PC-9 (cell line): ENCODE measurements around the gene LSM14A. TPM values are rescaled to one million over a fixed set of nuclear protein-coding genes. Genes with fewer than 3 reads are reported as not detected.
"Not testable (repeated sequence)": the region's sequence is repeated elsewhere in the genome, so short reads cannot be mapped to it uniquely, and the experiment has no call there.

Source experiments
- BruUV-seq: library from RNA; stranded (reverse); fragments of 400-500 nt; replicated peaks from 2 replicates; lab custom pipeline; 2021; lab: Mats Ljungman, UMichigan
- CTCF ChIA-PET: fragments of 300-600 bp; sonication (Branson Sonifier 250); formaldehyde crosslinking; loops from one replicate; lab custom pipeline; 2022; ENCODE audit warnings: antibody characterized with exemption; lab: Charles Lee
- POLR2A ChIA-PET: fragments of 300-600 bp; sonication (Branson Sonifier 250); formaldehyde crosslinking; loops from one replicate; lab custom pipeline; 2022; ENCODE audit warnings: antibody characterized with exemption; ENCODE audit not compliant: unreplicated experiment; lab: Charles Lee
- DNase-seq, 2 experiments: peaks; one replicate each; pipeline versions ENCODE4 v3.0.0 to v3.0.0-alpha.2; 2015 to 2022; ENCODE audit warnings: mixed read lengths in 1 of 2
- H2AFZ ChIP-seq: fragments of 200-600 bp; sonication (generic); 2 replicates; pipeline ENCODE4 v1.8.1; 2017; ENCODE audit warnings: antibody characterized with exemption
- H3F3A ChIP-seq: fragments of 200-600 bp; sonication (generic); 2 replicates; pipeline ENCODE4 v1.8.1; 2017; ENCODE audit warnings: antibody characterized with exemption, mild to moderate bottlenecking, low read depth; ENCODE audit not compliant: insufficient read depth
- H3K27ac ChIP-seq: fragments of 200-600 bp; sonication (generic); 2 replicates; pipeline ENCODE4 v1.6.1; 2016; ENCODE audit warnings: mixed run types
- H3K27me3 ChIP-seq: fragments of 200-600 bp; sonication (generic); 2 replicates; pipeline ENCODE4 v1.6.1; 2016; ENCODE audit warnings: low read depth, mixed run types; ENCODE audit not compliant: insufficient read depth
- H3K36me3 ChIP-seq: fragments of 200-600 bp; sonication (generic); 2 replicates; pipeline ENCODE4 v1.6.1; 2016; ENCODE audit warnings: low read depth, mixed run types
- H3K4me1 ChIP-seq: fragments of 200-600 bp; sonication (generic); replicated peaks from 2 replicates; pipeline ENCODE4 v1.6.1; 2016; ENCODE audit warnings: mixed run types; ENCODE audit not compliant: insufficient read depth
- H3K4me2 ChIP-seq: fragments of 200-600 bp; sonication (generic); 2 replicates; pipeline ENCODE4 v1.6.1; 2017; ENCODE audit warnings: mixed run types
- H3K4me3 ChIP-seq: fragments of 200-600 bp; sonication (generic); 2 replicates; pipeline ENCODE4 v1.6.1; 2016; ENCODE audit warnings: mixed run types
- H3K79me2 ChIP-seq: fragments of 200-600 bp; sonication (generic); 2 replicates; pipeline ENCODE4 v1.6.1; 2017; ENCODE audit warnings: low read depth, mixed run types
- H3K9me2 ChIP-seq: fragments of 200-600 bp; sonication (generic); 2 replicates; pipeline ENCODE4 v1.8.1; 2017; ENCODE audit warnings: mild to moderate bottlenecking; ENCODE audit not compliant: insufficient read depth
- H3K9me3 ChIP-seq: fragments of 200-600 bp; sonication (generic); 2 replicates; pipeline ENCODE4 v1.8.1; 2016; ENCODE audit warnings: low read depth; ENCODE audit not compliant: insufficient read depth
- H4K20me1 ChIP-seq: fragments of 200-600 bp; sonication (generic); 2 replicates; pipeline ENCODE4 v1.8.1; 2017; ENCODE audit not compliant: insufficient read depth
- CTCF ChIP-seq: fragments of 200-600 bp; sonication (generic); conservative IDR thresholded peaks from 2 replicates; pipeline ENCODE4 v1.6.1; 2017; ENCODE audit warnings: mixed run types, antibody characterized with exemption, mild to moderate bottlenecking, moderate library complexity
- EZH2 ChIP-seq: fragments of 200-600 bp; sonication (generic); IDR thresholded peaks from 2 replicates; pipeline ENCODE4 v1.8.0; 2017; ENCODE audit warnings: antibody characterized with exemption, low read depth
- intact Hi-C: fragments of 100-400 bp; cut with micrococcal nuclease; formaldehyde crosslinking; loops from one replicate; pipeline ENCODE4 v1.10.0; 2022; ENCODE audit not compliant: unreplicated experiment
- total RNA-seq: library from RNA; stranded (reverse); gene quantifications from 2 replicates; pipeline ENCODE4 v1.2.3, GENCODE V29; 2021

LSM14A gene
- total RNA-seq, 1 experiment from 2014 or later, result 169 TPM

GRCh38 chr19:34214040-34214439 lies 41.7 kb downstream of the LSM14A start:
- Histone ChIP-seq H4K20me1 (peaks cover 72% of the 10 kb centered on the region), H3F3A (peaks cover 27% of the 10 kb centered on the region), H3K79me2 (no peaks in the 10 kb centered on the region), H3K4me2 (no peak overlapping the region), H3K9me3 (no peaks in the 10 kb centered on the region), H3K4me1 (peaks cover 11% of the 10 kb centered on the region), H3K27me3 (no peaks in the 10 kb centered on the region), H2AFZ (no peak overlapping the region), H3K27ac (no peak overlapping the region), H3K9me2 (no peaks in the 10 kb centered on the region), H3K36me3 (peaks cover 24% of the 10 kb centered on the region; the same call in 1 of the 2 replicates), H3K4me3 (no peak overlapping the region)
- TF ChIP-seq CTCF (no peak), EZH2 (no peak)
- BruUV-seq, result no TSS peak
- ChIA-PET POLR2A (no interaction called here), CTCF (interaction anchor here (0.8 kb wide), 1 partner anchor 20 kb away, joined by 3 read pairs; no protein-coding TSS in a partner anchor)
- DNase-seq, result no peak
- intact Hi-C loops, result no loop called here

- CTCF ChIA-PET, result interaction anchor here (0.7 kb wide), 2 partner anchors 51 to 124 kb away, joined by 4 to 5 read pairs; no protein-coding TSS in a partner anchor
- Histone ChIP-seq H3K4me2 (no peak overlapping the region), H3K36me3 (peaks cover 20% of the 10 kb centered on the region; the same call in 1 of the 2 replicates), H3K9me3 (no peaks in the 10 kb centered on the region), H3F3A (peaks cover 37% of the 10 kb centered on the region), H3K4me1 (peaks cover 11% of the 10 kb centered on the region), H3K4me3 (no peak overlapping the region), H3K79me2 (no peaks in the 10 kb centered on the region), H3K9me2 (no peaks in the 10 kb centered on the region), H3K27ac (no peak overlapping the region), H2AFZ (no peak overlapping the region), H3K27me3 (no peaks in the 10 kb centered on the region), H4K20me1 (peaks cover 76% of the 10 kb centered on the region)
- no peak for DNase-seq
- BruUV-seq, result no TSS peak
- TF ChIP-seq EZH2 (no peak), CTCF (no peak)
- intact Hi-C loops, result no loop called here
- POLR2A ChIA-PET, result no interaction called here
Measured at GRCh38 chr19:34215006-34215665, 42.8 kb downstream of the LSM14A start.

- intact Hi-C loops, result no loop called here
- no peak for TF ChIP-seq EZH2
- no peak for TF ChIP-seq CTCF
- Histone ChIP-seq H3K4me2 (no peak overlapping the region), H4K20me1 (peaks cover 80% of the 10 kb centered on the region), H3K79me2 (no peaks in the 10 kb centered on the region), H3K27me3 (no peaks in the 10 kb centered on the region), H3F3A (peaks cover 38% of the 10 kb centered on the region), H2AFZ (no peak overlapping the region), H3K9me2 (no peaks in the 10 kb centered on the region), H3K4me3 (no peak overlapping the region), H3K9me3 (no peaks in the 10 kb centered on the region), H3K27ac (no peak overlapping the region), H3K36me3 (peaks cover 18% of the 10 kb centered on the region), H3K4me1 (peaks cover 11% of the 10 kb centered on the region)
- CTCF ChIA-PET, result no interaction called here
- POLR2A ChIA-PET, result interaction anchor here (0.7 kb wide), 1 partner anchor 447 kb away, joined by 12 read pairs; no protein-coding TSS in a partner anchor
- no TSS peak for BruUV-seq
- DNase-seq, result no peak
Measured at GRCh38 chr19:34215666-34216038, 43.3 kb downstream of the LSM14A start.

- H3K9me2 ChIP-seq, H3K4me2 ChIP-seq, intact Hi-C loops, DNase-seq, BruUV-seq, H3K9me3 ChIP-seq, H3K27ac ChIP-seq, H3K79me2 ChIP-seq, H3K27me3 ChIP-seq, H3K4me3 ChIP-seq, H2AFZ ChIP-seq: not testable (repeated sequence)
- Histone ChIP-seq H3F3A (peaks cover 38% of the 10 kb centered on the region), H4K20me1 (peaks cover 80% of the 10 kb centered on the region), H3K36me3 (peaks cover 24% of the 10 kb centered on the region), H3K4me1 (peaks cover 11% of the 10 kb centered on the region)
- ChIA-PET POLR2A (interaction anchor here (0.6 kb wide), 2 partner anchors 76 to 1525 kb away, joined by 3 to 20 read pairs; partner anchors contain the start of gene NUDT19), CTCF (interaction anchor here (0.6 to 0.7 kb wide), 2 partner anchors 175 to 706 kb away, joined by 3 to 12 read pairs; no protein-coding TSS in a partner anchor)
Measured at GRCh38 chr19:34216745-34217219, 44.5 kb downstream of the LSM14A start.
